ENCODE results near the gene RALY.
"Not testable (repeated sequence)": the region's sequence is repeated elsewhere in the genome, so short reads cannot be mapped to it uniquely, and the experiment has no call there.

The RALY gene

GRCh38 chr20:34122274-34122980, 128.7 kb downstream of the RALY start:
- Mint-ChIP-seq H3K9me3 (no peaks in the 10 kb centered on the region), H3K4me3 (no peak overlapping the region), H3K27me3 (no peaks in the 10 kb centered on the region), H3K27ac (no peak overlapping the region), H3K4me1 (peaks cover 11% of the 10 kb centered on the region), H3K36me3 (ENCODE audit: low read depth) (no peaks in the 10 kb centered on the region)
- DNase-seq (no peak), ATAC-seq (no peak)

GRCh38 chr20:34123309-34123708, 129.6 kb downstream of the RALY start:
- H3K36me3 Mint-ChIP-seq (ENCODE audit: low read depth) = no peaks in the 10 kb centered on the region
- no peaks in the 10 kb centered on the region for H3K9me3 Mint-ChIP-seq
- no peak overlapping the region for H3K4me3 Mint-ChIP-seq
- H3K27me3 Mint-ChIP-seq = no peaks in the 10 kb centered on the region
- peaks cover 11% of the 10 kb centered on the region for H3K4me1 Mint-ChIP-seq
- no peak for DNase-seq
- H3K27ac Mint-ChIP-seq = no peak overlapping the region
- ATAC-seq = no peak

GRCh38 chr20:34124469-34125249, 130.9 kb downstream of the RALY start:
- Mint-ChIP-seq H3K27me3 (peaks cover 6% of the 10 kb centered on the region), H3K9me3 (no peaks in the 10 kb centered on the region), H3K4me3 (no peak overlapping the region), H3K36me3 (ENCODE audit: low read depth) (no peaks in the 10 kb centered on the region), H3K27ac (no peak overlapping the region), H3K4me1 (peaks cover 15% of the 10 kb centered on the region)
- ATAC-seq (peak; percentile 81), DNase-seq (no peak)

GRCh38 chr20:34127792-34128191, 134.1 kb downstream of the RALY start:
- no peak overlapping the region for H3K4me3 Mint-ChIP-seq
- H3K9me3 Mint-ChIP-seq = no peaks in the 10 kb centered on the region
- peaks cover 16% of the 10 kb centered on the region for H3K4me1 Mint-ChIP-seq
- DNase-seq (no peak), ATAC-seq (no peak)
- H3K27me3 Mint-ChIP-seq = peaks cover 8% of the 10 kb centered on the region
- H3K36me3 Mint-ChIP-seq (ENCODE audit: low read depth) = no peaks in the 10 kb centered on the region
- no peak overlapping the region for H3K27ac Mint-ChIP-seq

GRCh38 chr20:34129518-34130162, 135.9 kb downstream of the RALY start:
- Mint-ChIP-seq H3K9me3 (no peaks in the 10 kb centered on the region), H3K27ac (no peak overlapping the region), H3K4me1 (peaks cover 9% of the 10 kb centered on the region), H3K4me3 (no peak overlapping the region), H3K27me3 (peaks cover 8% of the 10 kb centered on the region), H3K36me3 (ENCODE audit: low read depth) (no peaks in the 10 kb centered on the region)
- DNase-seq (peak; percentile 50), ATAC-seq (peak; percentile 94)

- no peak for DNase-seq
- Mint-ChIP-seq H3K27me3 (peaks cover 8% of the 10 kb centered on the region), H3K4me1 (peaks cover 5% of the 10 kb centered on the region), H3K9me3 (no peaks in the 10 kb centered on the region), H3K36me3 (ENCODE audit: low read depth) (no peaks in the 10 kb centered on the region), H3K27ac (no peak overlapping the region), H3K4me3 (no peak overlapping the region)
- ATAC-seq = no peak
These were observed 137.8 kb downstream of the RALY start for GRCh38 chr20:34131491-34131890.

- not testable (repeated sequence) for H3K4me3 Mint-ChIP-seq; DNase-seq; ATAC-seq; H3K27me3 Mint-ChIP-seq; H3K9me3 Mint-ChIP-seq; H3K36me3 Mint-ChIP-seq (ENCODE audit: low read depth); H3K27ac Mint-ChIP-seq; H3K4me1 Mint-ChIP-seq
These were observed 138.8 kb downstream of the RALY start for GRCh38 chr20:34132491-34132890.

- H3K27ac Mint-ChIP-seq; DNase-seq; H3K36me3 Mint-ChIP-seq (ENCODE audit: low read depth); H3K9me3 Mint-ChIP-seq; H3K4me1 Mint-ChIP-seq; H3K27me3 Mint-ChIP-seq; ATAC-seq; H3K4me3 Mint-ChIP-seq: not testable (repeated sequence)
These were observed 139.2 kb downstream of the RALY start for GRCh38 chr20:34132943-34133342.

- not testable (repeated sequence) for H3K27me3 Mint-ChIP-seq; H3K4me3 Mint-ChIP-seq; H3K27ac Mint-ChIP-seq; H3K36me3 Mint-ChIP-seq (ENCODE audit: low read depth); ATAC-seq; DNase-seq; H3K4me1 Mint-ChIP-seq; H3K9me3 Mint-ChIP-seq
These were observed 139.7 kb downstream of the RALY start for GRCh38 chr20:34133365-34133860.

Measured in activated naive CD8-positive, alpha-beta T cell treated with anti-CD3 and anti-CD28 coated beads, Interleukin-2, amount 50 U/mL, for 24 hours (primary cell).